NCI-H1092 treated with DMSO at 0.1 percent for 48 hours (cell line): ENCODE results near the gene DGCR2.

Source experiments
- DNase-seq: peaks from one replicate; lab custom pipeline; 2025; lab: John Stamatoyannopoulos, UW

Gene DGCR2

DNA sequence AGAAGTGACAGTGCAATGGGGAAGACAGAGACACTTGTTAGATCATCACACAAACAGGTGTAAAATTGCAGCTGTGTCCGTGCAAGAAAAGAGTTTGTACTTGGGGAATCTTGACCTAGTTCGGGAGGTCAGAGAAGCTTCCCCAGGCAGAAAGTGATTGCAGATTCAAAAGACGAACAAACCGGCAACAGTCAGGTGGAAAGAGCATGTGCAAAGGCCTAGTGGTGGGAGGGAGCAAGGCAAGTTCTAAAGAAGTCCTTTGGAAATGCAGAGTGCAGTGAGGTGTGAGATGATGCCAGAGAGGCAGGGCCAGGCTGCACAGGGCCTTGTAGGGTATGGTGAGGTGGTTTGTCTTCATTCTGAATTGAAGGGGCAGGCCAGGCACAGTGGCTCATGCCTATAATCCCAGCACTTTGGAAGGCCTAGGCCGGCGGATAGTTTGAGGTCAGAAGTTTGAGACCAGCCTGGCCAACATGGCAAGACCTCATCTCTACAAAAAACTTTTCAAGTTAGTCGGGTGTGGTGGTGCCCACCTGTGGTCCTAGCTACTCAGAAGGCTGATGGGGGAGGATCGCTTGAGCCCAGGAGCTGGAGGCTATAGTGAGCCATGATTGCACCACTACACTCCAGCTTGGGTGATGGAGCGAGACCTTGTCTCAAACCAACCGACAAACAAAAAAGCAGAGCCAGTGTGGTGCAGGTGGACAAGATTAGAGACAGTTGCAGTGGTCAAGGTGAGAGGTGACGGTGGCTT, 24.2 kb upstream of the DGCR2 start:
- DNase-seq, result no peak

DNA sequence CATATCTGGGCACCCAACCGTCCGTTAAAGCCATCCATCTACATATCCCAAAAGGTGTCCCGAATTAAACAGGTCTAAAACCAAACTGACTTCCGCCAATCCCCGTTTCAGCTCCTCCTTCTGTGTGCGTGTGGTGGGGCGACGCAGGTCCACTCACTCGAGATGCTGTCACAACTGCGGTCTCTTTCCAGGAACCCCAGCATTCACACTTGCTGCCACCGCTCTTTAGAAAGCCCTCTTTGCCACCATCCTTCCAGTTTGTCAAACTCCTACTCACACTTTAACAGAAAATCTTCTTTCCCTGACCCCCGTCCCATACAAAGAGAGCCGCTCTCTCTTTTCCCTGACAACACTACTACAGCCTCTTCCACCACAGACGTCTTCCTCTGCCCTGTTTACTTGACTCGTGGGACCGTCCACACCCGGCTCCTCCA, 21.8 kb upstream of the DGCR2 start:
- DNase-seq, result no peak

DNA sequence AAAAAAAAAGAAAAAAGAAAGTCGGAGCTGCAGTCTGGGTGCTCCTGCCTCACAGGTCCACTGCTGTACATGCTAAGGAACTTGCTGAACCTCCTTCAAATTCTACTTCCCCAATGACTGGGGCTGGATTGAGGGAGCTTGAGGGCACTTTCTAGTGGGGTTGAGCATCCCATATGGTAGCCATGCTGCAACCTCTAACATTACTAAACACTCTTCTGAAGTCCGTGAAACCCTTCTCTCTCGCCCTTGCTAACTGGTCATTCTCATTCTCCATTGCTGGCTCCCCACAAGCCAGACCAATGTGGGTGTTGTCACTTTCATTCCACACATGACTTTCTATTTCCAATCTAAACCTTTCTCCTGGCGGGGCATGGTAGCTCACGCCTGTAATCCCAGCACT, 21.0 kb upstream of the DGCR2 start:
- DNase-seq, result no peak

DNA sequence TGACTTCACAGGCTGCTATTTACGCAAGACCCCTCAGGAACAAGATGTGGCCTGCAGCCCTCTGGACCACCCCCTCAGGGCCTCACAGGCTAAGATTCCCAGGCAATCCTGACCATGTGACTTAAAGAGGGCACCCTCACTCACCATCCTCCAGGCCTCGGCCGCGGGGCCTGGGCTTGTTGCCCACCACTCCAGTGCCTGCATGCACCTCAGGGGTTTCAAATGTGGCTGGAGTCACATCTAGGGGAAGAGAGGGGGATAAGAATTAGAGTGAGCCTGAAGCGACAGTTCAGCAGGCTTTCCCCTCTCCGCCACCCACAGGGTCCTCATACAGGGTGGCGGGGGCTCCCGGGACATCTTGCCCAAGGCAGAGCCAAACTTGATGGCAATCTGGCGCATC, 20.2 kb upstream of the DGCR2 start:
- no peak for DNase-seq

DNA sequence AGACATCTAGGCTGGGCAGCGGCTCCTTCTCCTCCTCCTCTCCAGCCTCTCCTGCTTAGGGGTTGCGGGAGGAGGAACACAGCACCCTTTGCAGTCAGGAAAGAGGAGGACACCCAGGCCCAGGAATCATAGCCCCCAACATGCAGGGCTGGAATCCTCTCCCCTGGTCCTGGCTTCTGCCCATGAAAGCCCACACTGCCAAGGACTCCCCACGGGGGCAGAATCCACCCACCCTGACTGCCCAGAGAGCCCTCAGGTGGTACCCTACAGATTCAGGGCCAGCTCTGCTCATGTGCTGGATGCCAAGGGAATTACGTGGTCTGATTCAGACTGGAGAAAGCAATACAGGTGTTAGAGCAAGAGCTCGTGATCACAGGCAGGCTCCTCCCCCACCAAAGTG, 17.8 kb upstream of the DGCR2 start:
- no peak for DNase-seq

DNA sequence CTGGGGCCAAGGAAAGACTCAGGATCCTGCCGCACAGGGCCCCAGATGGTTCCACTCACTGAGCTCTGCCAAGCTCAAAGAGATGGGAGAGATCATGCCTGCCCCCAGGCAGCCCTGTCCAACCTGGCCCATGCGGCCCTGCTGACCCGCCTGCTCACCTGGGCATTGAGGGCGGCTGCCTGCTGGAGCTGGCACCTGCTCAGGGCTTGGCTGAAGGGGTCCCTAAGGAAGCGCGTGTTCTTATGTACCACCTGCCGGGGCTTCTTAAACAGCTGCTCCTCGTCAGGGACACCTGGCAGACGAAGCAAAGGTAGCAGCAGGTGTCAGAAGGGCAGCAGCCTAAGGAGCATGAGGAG, 16.8 kb upstream of the DGCR2 start:
- DNase-seq, result no peak

DNA sequence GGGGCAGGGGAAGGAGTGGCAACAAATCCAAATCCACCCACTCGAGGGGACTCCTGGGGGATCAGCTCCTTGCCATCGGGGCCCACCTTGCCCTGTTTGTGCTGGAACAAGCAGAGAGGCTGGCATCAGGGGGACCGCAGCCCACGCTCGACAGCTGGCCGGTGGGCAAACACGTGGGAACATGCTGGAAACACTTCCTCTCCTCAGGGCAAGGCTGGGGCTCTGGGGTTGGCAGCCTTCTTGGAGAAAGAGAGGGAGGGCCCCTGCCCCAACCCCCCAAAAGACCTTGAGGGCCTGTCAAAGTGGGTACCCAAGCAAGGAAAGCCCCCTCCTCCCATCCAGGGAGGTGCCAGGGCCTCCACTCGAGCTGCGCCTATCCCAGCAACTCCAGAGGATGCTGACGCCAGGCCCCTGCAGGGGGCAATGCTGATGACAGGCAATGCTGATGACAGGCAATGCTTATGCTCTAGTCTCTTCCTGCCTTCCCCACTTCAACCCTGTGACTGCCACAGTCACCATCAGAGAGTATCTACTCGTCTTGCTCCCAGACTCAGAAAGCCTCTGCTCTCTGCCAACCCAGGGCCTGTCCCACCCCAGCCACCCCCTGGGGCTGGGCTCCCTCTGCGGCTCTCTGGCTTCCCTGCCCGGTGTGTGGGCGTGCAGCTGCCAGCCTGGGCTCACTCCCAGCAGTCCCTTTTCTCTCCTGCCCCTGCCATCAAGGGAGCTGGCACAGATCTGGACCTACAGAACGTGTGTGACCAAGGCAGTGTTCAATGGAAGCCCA, 16.2 kb upstream of the DGCR2 start:
- no peak for DNase-seq

DNA sequence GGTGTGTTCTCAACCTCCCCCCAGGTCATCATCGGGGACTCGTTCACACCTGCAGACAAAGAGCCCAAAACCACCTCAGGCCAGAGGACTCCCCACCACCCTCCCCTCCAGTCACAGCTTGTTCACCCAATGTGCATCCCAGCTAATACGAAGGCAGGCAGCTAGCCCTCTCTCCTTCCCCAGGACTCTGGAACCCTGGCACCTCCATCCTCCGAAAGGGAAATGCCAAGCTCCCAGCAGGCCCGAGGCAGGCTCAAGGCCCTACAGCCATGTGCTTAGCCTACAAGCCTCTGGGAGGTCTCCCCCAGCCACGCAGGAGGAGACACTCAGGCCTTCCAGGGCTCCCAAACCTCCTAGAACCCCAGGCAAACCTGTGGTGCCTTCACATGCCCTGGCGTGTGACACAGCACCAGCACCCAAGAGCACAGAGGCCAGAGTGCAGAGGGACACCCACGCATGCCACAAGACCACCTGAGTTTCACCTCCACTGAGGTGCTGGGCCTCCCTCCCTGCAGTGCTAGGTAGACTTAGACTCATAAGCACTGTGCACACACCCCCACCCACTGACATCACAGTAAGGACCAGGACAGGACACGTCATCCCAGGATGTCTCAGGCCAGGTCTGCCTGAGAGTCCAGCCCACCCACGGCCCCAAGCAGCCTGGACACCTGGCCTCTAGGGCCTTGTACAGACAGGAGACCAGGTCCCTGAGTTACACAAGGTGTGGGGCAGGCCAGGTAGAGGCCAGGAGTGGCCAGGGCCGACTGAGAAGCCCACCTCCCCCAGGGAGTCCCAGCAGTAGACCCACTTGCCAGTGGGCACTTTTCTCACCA, 15.4 kb upstream of the DGCR2 start:
- DNase-seq, result no peak

DNA sequence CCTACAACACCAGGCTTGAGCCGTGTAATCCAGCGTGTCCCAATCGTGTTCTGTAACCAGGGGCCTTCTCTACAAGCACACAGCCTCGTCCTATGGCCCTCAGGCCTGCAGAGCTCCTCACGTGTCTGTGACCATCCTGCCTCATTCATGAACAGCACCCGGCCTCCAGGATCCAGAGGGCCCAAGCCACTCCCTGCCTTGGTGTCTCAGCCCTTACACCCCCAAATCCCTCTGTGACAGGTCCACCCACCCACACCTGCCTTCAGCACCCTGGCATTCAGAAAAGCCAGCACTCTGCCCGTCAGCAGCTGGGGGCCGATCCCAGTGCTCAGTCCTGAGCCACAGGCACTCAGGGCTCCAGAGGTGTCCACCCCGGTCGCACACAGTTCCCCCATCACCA, 14.7 kb upstream of the DGCR2 start:
- no peak for DNase-seq

DNA sequence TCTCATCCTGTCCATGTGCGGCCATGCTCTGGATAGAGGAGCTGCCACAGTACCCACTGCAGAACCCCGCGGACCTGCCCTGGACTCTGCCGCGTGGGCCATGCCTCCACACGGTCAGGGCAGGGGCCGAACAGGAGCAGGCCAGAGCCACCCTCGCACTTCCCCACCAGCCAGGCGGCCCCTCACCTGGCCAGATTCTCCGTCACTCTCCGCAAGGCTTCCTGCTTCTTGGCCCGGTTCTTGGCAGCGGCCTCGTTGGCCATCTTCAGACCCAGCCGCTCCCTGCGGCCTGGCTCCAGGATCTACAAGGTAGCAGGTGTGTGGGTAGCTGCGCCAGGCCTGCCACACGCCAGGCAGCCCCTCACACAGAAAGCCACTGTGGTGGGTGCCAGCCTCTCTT, 12.7 kb upstream of the DGCR2 start:
- no peak for DNase-seq

DNA sequence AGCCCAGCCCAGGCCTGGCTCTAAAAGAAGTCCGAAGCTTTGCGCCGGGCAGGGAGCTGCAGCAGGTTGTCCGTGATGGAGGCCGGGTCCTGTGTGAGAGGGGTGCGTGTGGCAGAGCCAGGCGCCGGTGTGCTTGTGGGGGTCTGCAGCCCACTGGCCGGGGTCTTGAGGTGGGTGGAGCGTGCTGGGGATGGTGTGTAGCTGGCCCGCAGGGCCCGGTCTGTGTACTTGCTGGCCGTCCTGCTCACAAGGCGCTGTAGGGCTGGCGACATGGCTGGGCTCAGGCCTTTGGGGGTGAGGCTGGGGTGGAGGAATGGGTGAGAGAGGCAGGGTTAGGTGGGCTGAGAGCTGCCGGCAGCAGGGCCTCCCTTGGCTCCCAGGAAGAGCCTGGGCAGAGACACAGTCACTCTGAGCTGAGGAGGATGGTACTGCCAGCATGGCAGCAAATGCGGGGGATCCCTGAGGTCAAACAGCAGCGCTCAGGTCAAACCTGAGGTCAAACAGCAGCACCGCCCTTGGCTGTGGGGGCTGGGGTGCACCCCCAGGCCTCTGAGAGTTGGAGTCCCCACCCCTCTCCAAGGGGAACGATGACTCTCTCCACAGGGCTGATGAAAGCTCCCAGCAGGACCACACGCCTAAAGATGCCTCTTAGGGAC, 12.1 kb upstream of the DGCR2 start:
- no peak for DNase-seq

DNA sequence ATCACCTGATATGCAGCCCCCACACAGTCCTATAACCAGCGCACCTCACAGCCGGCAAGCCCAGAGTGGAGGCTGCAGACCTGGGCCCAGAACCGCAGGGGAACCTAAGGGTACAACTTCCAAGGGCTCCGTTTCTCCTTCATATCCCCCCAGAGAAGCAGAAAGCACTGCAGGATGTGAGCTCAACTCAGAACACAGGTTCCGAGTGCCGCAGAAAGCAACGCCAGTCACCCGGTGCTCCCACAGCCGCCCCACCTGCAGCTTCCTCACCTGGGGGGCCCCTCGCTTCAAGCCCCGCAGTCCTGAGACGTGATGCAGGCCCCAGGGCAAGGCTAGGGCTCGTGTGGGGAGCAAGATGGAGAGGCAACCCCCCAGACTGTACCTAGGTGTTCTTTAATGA, 11.3 kb upstream of the DGCR2 start:
- DNase-seq, result no peak

DNA sequence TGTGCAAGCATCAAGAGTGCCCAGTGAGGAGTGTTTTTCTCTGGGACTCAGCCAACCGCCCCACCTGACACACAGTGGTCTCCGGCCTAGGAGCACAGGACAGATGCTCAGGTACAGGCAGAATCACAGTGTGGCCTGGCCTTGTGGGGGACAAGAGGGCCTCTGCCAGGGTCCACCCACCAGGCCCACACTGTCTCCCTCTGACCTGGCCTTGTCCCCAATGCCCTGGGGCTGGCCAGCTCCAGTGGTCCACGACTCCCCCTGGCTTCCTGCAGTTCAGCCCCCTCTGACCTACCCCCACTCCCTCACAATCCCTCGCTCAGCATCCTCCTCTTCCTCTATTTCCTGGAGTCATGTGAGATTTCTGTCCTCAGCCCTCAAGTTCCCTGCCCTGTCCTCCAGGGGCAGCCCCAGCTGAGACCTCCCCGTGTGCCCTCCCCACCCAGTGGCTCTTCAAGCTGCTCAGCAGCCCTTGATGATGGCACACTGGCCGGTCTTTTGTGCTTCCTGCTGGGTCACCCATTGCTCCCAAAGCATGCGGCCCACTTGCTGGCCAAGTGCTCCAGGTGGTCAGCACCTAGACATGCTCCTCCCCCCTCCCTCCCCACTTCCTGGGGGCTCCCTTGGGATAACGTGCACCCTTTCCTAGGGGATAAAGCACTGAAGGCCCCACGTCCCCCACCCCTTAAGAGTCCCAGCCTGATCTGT, 10.6 kb upstream of the DGCR2 start:
- DNase-seq, result no peak

DNA sequence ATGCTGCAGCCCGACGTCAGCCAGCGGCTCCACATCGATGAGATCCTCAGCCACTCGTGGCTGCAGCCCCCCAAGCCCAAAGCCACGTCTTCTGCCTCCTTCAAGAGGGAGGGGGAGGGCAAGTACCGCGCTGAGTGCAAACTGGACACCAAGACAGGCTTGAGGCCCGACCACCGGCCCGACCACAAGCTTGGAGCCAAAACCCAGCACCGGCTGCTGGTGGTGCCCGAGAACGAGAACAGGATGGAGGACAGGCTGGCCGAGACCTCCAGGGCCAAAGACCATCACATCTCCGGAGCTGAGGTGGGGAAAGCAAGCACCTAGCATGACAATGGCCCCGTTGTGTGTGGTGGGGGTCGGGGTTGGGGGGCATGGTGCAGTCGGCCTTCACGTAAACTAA, 9.9 kb upstream of the DGCR2 start:
- DNase-seq, result no peak

DNA sequence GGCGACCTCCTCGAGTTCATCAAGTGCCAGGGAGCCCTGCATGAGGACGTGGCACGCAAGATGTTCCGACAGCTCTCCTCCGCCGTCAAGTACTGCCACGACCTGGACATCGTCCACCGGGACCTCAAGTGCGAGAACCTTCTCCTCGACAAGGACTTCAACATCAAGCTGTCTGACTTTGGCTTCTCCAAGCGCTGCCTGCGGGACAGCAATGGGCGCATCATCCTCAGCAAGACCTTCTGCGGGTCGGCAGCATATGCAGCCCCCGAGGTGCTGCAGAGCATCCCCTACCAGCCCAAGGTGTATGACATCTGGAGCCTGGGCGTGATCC, 9.4 kb upstream of the DGCR2 start:
- no peak for DNase-seq

DNA sequence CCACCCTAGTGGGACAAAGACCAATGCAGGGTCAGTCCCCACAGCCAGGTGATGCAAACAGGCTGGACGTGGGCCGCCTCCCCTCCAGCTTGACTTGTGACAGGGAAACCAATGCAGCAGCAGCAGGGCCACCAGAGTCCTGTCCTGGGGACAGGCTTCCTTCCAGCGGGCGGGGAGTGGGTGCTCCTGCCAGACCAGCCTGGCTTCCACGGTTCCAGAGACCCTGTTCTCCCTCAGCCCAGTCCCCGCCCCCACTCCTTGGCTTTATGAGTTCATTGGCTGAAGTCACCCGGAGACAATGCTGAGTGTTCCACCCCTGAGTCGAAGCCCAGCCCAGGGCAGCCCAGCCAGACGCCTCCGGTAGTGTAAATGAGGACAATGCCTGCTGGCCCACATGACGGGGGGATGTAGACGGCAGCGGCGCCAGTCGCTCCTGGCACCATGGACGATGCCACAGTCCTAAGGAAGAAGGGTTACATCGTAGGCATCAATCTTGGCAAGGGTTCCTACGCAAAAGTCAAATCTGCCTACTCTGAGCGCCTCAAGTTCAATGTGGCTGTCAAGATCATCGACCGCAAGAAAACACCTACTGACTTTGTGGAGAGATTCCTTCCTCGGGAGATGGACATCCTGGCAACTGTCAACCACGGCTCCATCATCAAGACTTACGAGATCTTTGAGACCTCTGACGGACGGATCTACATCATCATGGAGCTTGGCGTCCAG, 8.9 kb upstream of the DGCR2 start, which contains the start of gene TSSK2:
Gene TSSK2 (plus strand): TSS at position 350 of the 726 bp plus-strand sequence. CDS start 92 bp downstream, at position 442.
- no peak for DNase-seq

DNA sequence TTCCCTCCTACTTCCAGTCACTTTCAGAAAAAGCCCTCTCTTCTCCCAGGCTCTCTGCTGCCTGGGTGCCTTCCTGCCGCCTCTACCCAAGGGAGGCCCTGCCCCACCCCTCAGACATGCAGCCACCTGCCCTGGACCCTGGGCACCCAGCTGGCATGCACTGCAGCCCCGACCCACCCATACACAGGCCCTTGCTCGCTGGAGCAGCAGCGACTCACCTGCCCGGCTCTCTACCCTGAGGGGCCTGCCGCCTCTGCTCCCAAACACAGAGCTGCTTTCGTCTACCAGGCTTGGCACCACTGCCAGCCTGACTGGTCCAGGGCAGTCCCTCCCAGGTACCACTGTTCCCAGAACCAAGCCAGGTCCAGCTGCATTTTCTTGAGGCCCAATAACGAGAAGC, 7.7 kb upstream of the DGCR2 start:
- no peak for DNase-seq

DNA sequence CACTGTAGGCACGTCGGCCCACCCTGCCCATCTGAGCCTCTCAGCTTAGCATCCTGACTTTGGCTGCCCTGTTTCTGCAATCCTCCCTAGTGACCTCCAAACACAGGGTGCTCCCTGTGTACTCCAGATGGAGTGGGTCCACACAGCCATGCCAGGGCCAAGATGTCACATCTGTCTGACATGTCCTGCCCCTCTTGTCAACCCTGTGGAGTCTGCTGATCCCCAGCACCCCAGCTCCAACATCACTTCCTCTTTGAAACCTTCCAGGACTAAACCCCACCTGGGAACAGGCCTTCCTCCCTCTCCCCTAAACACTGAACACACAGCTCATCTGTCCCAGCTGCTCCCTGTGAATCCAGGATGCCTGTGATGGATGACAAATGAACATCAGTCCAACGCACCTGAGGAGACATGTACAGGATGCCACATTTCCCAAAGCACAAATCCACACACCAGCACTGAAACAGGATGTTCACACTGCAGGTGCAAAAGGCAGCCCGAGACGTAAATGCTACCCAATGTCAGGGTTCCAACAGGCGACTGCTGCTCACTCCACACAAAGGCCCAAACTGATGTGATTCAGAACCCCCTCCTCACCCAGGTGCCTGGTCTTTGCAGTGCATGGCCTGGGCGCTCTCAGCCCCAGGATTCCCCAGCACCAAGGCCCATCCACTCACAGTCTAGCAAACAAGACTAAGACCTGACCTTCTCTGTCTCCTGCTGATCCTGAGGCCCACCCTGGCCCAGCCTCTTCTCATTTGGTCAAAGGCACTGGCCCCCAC, 6.9 kb upstream of the DGCR2 start:
- DNase-seq, result no peak

DNA sequence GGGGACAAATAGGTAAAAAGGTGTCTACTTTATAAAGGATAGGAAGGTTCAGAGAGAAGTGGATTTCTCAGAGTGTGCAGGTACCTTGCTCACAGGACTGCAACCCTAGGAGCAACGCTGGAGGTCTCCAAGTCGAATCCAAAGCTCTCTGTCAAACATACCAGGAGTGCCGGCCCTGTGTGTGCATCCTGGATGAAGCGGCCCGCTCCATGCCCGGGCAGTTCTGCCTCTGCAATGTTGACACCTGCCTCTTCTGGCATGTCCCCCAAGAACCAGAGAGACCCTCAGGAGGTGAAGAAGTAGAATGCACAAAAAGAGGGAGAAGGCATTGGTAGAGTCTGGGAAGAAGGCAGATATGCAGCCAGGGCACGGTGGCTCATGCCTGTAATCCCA, 5.8 kb upstream of the DGCR2 start:
- no peak for DNase-seq

DNA sequence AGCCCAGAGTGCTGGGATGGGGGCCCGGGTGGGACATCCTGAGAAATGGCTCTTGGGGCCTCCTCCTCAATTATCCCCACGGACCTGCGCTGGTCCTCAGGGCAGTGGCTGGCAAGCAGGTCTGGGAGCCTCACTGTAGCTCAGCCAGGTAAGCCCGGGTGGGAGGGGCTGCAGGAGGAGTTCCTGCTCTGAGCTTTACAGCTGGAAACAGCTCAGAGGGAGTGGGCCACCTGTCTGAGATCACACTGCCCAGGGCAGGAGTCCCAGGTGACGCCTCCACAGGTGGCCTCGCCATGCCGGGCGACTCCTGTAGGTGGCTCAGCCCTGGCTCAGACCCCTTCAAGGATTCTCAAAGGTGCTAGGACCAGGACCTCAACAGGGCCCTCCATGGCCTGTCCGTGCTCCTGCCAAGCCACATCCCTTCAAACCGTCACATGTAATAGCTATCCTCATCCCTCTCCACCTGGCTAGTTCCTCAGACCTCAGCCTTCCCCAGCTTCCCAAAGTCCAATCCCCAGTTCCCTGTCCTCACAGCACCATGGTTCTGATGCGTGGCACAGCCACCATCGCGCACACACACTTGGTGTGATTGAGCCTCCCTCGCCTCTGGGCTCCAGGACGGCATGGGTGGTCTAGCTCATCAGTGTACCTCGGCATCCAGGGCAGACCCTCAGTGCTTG, 5.3 kb upstream of the DGCR2 start:
- no peak for DNase-seq
